KOPT-K1 (cell line): ENCODE measurements around the gene SCN3B.

Experiments
- H3K27ac ChIP-seq: fragments of 200-600 bp; sonication (generic); 2 replicates; pipeline ENCODE4 v1.5.1; 2016; ENCODE audit warnings: antibody characterized with exemption, mild to moderate bottlenecking, low read depth, low read length; ENCODE audit not compliant: poor library complexity, severe bottlenecking
- H3K36me3 ChIP-seq: fragments of 200-600 bp; sonication (generic); 2 replicates; pipeline ENCODE4 v1.5.1; 2017; ENCODE audit warnings: antibody characterized with exemption, mild to moderate bottlenecking, low read length, moderate library complexity; ENCODE audit not compliant: insufficient read depth
- H3K9me3 ChIP-seq: fragments of 200-600 bp; sonication (generic); 2 replicates; pipeline ENCODE4 v1.5.1; 2017; ENCODE audit warnings: antibody characterized with exemption, low read length, mild to moderate bottlenecking; ENCODE audit not compliant: insufficient read depth, poor library complexity, severe bottlenecking

The SCN3B gene

DNA sequence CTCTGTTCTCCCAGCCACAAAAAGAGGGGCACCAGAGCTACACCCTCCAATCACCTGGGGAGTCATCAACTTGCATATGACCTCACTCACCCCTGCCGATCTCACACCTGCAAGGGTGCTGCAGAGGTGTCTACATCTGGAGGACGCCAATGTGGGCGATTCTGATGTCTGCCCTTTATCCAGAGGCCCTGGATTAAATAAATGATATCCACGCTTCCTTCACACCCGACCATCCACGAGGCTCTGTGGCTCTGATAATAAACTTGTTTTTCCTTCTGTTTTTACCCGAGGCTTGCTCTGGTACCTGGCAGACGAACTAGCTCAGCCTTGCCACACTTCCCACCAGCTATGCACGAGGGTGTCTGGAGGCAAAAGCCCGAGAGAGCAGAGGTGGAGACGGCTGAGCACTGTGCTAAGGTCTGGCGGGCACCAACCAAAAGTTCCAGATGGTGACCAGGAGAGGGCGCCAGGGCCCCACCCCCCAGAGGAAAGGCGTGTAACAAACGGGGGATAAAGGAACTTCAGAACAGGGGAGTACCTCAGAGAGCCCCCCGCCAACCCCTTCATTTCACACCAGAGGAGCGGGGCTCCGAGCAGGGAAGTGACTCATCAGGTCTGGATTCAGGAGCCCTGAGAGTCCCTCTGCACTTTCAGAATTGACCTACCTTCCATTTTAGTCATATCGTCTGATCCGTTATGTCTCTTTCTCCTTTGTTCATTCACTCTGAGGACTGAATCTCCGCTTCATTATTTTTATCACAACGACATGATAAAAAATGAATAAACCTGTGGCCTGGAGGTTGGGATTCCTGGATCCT lies 13.5 kb downstream of the SCN3B start:
- H3K36me3 ChIP-seq: no peaks in the 10 kb centered on the region
- no peak overlapping the region for H3K27ac ChIP-seq
- no peaks in the 10 kb centered on the region for H3K9me3 ChIP-seq

GRCh38 chr11:123640029-123640428 lies 14.4 kb downstream of the SCN3B start:
- Histone ChIP-seq H3K27ac (no peak overlapping the region), H3K36me3 (no peaks in the 10 kb centered on the region), H3K9me3 (no peaks in the 10 kb centered on the region)

- H3K36me3 ChIP-seq: no peaks in the 10 kb centered on the region
- no peak overlapping the region for H3K27ac ChIP-seq
- H3K9me3 ChIP-seq: no peaks in the 10 kb centered on the region
These were observed 24.3 kb downstream of the SCN3B start for GRCh38 chr11:123630126-123630608.

- Histone ChIP-seq H3K36me3 (no peaks in the 10 kb centered on the region), H3K27ac (no peak overlapping the region), H3K9me3 (no peaks in the 10 kb centered on the region)
These were observed 25.3 kb downstream of the SCN3B start for GRCh38 chr11:123628936-123629683.

GRCh38 chr11:123624974-123625373 lies 29.4 kb downstream of the SCN3B start:
- Histone ChIP-seq H3K27ac (no peak overlapping the region), H3K36me3 (no peaks in the 10 kb centered on the region), H3K9me3 (no peaks in the 10 kb centered on the region)

DNA sequence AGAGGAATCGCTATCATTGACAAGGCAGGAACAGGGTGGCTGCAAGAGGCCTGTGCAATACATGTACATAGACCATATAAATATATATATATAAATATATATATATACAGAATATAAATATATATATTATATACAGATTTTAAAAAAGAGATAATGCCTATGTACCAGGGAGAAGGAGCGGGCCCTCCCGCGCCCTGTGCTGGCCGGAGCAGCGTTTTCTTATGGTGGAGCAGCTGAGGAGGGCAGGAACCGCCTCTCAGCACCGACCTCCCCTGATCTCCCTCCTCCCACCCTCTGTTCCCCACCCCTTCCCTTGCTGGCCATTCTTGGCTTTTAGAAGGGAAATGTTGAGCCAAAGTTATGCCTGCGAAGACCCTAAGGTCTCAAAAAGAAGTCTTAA lies 31.8 kb downstream of the SCN3B start:
- no peak overlapping the region for H3K27ac ChIP-seq
- no peaks in the 10 kb centered on the region for H3K36me3 ChIP-seq
- H3K9me3 ChIP-seq: no peaks in the 10 kb centered on the region

DNA sequence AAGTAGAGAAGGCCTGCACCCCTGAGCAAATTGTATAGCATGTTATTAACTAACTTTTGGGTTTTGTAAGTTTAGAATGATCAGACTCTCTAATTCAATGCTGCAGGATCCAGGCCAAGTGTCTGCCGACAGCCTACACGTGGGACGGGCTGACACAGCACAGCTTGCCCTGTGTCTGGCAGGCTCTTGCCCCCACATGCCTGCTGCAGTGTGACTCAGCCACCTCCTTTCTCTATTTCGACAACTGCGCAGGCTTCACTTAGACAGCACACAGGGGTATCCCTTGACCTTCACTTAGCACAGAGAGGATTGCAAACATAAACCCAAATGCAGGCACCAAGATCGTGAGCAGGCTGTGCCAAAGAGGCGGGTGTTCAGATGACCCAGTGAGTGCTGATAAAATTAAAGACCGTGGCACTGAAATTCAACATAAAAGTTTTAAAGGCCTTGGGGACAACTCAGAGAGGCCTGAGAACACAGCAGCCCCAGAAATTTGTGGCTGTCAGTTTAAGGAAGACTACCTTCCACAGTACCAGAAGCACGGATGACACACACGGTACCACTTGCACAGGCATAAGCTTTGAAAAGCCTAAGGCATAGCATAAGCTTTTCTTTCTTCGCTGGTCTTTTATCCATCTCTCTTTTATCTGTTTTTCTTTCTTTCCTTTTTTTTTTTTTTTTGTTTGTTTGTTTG lies 37.8 kb downstream of the SCN3B start:
- Histone ChIP-seq H3K27ac (no peak overlapping the region), H3K36me3 (no peaks in the 10 kb centered on the region), H3K9me3 (no peaks in the 10 kb centered on the region)

DNA sequence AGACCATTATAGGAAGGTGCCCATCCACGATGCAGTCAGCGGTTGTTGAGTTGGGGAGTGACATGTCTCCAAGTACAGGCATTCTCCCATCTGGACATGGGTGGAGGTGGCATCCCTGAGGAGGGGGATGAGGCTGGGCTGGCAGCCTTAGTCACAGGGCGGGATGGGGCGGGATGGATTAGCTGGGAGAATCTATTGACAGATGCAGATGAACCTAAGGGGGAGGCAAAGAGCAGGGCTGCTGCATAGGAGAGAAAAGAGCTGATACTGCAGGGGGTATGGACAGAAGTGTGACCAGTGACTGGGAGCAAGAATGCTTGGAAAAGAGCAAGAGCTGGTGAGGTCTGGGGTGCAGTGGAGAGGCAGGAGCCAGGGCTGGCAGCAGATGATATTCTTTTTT lies 42.7 kb downstream of the SCN3B start:
- Histone ChIP-seq H3K36me3 (no peaks in the 10 kb centered on the region), H3K27ac (no peak overlapping the region), H3K9me3 (no peaks in the 10 kb centered on the region)

DNA sequence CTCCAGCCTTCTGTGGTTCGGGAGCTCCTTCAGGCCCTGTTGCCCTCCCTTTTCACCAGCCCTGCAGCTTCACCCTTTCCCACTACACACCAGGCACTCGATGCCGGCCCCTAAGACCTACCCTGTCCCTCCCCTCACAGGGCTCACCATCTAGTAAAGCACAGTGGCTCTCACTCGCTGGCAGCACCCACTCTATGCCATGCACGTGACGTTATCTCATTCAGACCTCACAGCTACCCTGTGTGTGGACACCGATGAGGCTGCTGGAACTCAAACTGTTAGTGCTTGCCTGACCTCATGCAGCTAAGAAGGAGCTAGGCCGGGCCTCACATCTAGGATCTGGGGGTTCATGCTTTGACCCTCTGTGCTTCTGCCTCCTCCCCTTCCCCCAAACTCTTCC lies 45.5 kb downstream of the SCN3B start:
- H3K27ac ChIP-seq: no peak overlapping the region
- no peaks in the 10 kb centered on the region for H3K36me3 ChIP-seq
- no peaks in the 10 kb centered on the region for H3K9me3 ChIP-seq

- no peak overlapping the region for H3K27ac ChIP-seq
- no peaks in the 10 kb centered on the region for H3K9me3 ChIP-seq
- H3K36me3 ChIP-seq: no peaks in the 10 kb centered on the region
These were observed 46.1 kb downstream of the SCN3B start for GRCh38 chr11:123608371-123608770.

DNA sequence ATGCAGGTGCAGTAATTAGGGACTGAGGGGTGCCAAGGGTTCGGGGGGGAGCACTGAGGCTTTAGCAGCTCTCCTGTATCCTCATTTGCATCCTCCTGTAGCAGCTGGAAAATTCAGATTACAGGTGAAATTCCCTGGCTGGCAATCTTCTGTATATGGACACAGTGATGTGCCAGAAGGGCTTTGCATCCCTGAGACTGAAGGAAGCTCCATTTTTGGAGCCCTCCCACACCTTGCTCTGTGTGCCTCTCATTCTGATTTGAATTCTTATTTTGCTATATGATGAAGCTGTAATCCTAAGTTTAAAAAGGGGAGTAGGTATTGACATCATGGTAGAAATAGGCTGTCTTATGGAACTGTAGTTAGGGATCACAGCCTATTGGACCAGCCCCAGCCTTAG lies 46.6 kb downstream of the SCN3B start:
- H3K27ac ChIP-seq: no peak overlapping the region
- no peaks in the 10 kb centered on the region for H3K36me3 ChIP-seq

DNA sequence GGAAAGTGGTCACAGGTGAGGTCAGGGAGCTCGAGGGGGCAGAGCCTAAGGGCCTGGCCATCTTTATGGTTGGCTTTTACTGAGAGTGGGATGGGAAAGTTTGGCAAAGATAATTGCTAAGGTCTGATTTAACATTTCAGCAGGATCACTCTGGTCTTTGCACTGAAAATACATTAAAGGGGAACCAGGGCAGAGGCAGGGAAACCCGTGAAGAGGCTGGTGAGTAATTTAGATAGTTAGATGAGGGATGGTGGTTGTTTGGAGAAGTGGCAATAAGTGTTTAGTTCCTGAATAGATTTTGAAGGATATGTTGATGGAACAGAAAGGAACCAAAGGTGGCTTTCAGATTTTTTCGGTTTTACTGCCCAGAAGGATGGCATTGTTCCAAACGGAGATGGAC lies 50.8 kb downstream of the SCN3B start:
- no peaks in the 10 kb centered on the region for H3K36me3 ChIP-seq
- H3K27ac ChIP-seq: no peak overlapping the region
- no peaks in the 10 kb centered on the region for H3K9me3 ChIP-seq

More for the DNA sequence above, 46.6 kb downstream of the SCN3B start:
- no peaks in the 10 kb centered on the region for H3K9me3 ChIP-seq

GRCh38 chr11:123601743-123602142 lies 52.7 kb downstream of the SCN3B start:
- no peaks in the 10 kb centered on the region for H3K9me3 ChIP-seq
- H3K27ac ChIP-seq: no peak overlapping the region
- H3K36me3 ChIP-seq: no peaks in the 10 kb centered on the region

DNA sequence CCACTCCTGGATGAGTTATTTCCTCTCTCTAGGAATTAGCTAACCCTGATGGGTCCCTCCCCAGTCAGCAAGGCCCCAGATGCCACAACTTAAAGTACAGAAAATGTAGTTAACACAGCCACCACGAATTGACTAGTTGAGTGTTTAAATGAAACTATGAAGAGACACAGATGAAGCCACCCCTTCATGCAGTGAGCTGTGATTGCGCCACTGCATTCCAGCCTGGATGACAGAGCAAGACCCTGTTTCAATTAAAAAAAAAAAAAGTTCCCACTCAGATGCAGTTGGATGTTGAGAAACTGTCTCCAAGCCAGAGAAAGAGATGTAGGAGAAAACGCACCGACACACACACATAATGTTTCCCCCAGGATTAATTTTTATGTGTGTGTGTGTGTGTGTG lies 53.3 kb downstream of the SCN3B start:
- no peak overlapping the region for H3K27ac ChIP-seq
- no peaks in the 10 kb centered on the region for H3K36me3 ChIP-seq
- no peaks in the 10 kb centered on the region for H3K9me3 ChIP-seq

DNA sequence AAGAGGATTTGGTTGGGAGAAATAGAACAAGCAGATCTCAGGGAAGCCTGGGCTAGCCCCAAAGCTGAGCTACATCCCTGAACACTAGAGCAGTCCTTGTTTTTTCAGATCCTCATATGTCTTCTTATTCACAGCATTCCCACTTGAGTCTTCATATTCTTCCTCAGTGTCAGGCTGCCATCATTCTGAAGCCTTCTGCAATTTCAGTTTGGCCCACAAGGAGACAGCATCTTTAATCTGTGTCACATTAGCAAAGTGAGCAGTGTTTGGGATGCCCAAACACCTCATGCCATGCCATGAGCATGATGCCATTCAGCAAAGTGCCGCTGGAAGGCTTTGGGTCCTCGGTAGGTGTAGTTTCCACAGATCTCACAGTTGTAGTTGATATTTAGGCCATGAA lies 56.6 kb downstream of the SCN3B start:
- Histone ChIP-seq H3K9me3 (no peaks in the 10 kb centered on the region), H3K27ac (no peak overlapping the region), H3K36me3 (no peaks in the 10 kb centered on the region)
